Calu3 (cell line): ENCODE data around the gene POLN. TPM values are rescaled to one million over a fixed set of nuclear protein-coding genes. Genes with fewer than 3 reads are reported as not detected.

Experiments
- BruUV-seq: library from RNA; stranded (reverse); fragments of 400-500 nt; replicated peaks from 2 replicates; lab custom pipeline; 2021; lab: Mats Ljungman, UMichigan
- CTCF ChIA-PET: fragments of 300-600 bp; sonication (Branson Sonifier 250); formaldehyde crosslinking; loops from one replicate; lab custom pipeline; 2022; ENCODE audit warnings: antibody characterized with exemption; lab: Charles Lee
- DNase-seq: peaks from one replicate; pipeline ENCODE4 v3.0.0; 2022
- H3K27ac Mint-ChIP-seq: one replicate; pipeline ENCODE4 v1.8.0; 2022; ENCODE audit warnings: mixed read lengths; ENCODE audit not compliant: unreplicated experiment
- H3K27me3 Mint-ChIP-seq: one replicate; pipeline ENCODE4 v1.8.0; 2022; ENCODE audit warnings: mixed read lengths; ENCODE audit not compliant: unreplicated experiment
- H3K36me3 Mint-ChIP-seq: one replicate; pipeline ENCODE4 v1.8.0; 2022; ENCODE audit warnings: mild to moderate bottlenecking, moderate library complexity, mixed read lengths; ENCODE audit not compliant: insufficient read depth, unreplicated experiment
- H3K4me1 Mint-ChIP-seq: one replicate; pipeline ENCODE4 v1.8.0; 2022; ENCODE audit warnings: mild to moderate bottlenecking, low read depth, mixed read lengths; ENCODE audit not compliant: unreplicated experiment
- H3K4me3 Mint-ChIP-seq: one replicate; pipeline ENCODE4 v1.8.0; 2022; ENCODE audit warnings: mild to moderate bottlenecking, low read depth, moderate library complexity, mixed read lengths; ENCODE audit not compliant: unreplicated experiment
- H3K9me3 Mint-ChIP-seq: one replicate; pipeline ENCODE4 v1.8.0; 2022; ENCODE audit warnings: low read depth, mixed read lengths; ENCODE audit not compliant: unreplicated experiment
- intact Hi-C: fragments of 100-400 bp; cut with micrococcal nuclease; formaldehyde crosslinking; loops from one replicate; pipeline ENCODE4 v1.10.0; 2022; ENCODE audit not compliant: unreplicated experiment
- total RNA-seq: library from RNA; stranded (reverse); gene quantifications from 2 replicates; pipeline ENCODE4 v1.2.3, GENCODE V29; 2022
- TF ChIP-seq, protein P1 (sequence below): fragments of 200-600 bp; IDR thresholded peaks from one replicate; pipeline ENCODE4 v1.8.0; 2022; ENCODE audit warnings: antibody characterized with exemption; ENCODE audit not compliant: unreplicated experiment

Gene POLN
- total RNA-seq, 1 experiment from 2014 or later: 4.1 TPM

DNA sequence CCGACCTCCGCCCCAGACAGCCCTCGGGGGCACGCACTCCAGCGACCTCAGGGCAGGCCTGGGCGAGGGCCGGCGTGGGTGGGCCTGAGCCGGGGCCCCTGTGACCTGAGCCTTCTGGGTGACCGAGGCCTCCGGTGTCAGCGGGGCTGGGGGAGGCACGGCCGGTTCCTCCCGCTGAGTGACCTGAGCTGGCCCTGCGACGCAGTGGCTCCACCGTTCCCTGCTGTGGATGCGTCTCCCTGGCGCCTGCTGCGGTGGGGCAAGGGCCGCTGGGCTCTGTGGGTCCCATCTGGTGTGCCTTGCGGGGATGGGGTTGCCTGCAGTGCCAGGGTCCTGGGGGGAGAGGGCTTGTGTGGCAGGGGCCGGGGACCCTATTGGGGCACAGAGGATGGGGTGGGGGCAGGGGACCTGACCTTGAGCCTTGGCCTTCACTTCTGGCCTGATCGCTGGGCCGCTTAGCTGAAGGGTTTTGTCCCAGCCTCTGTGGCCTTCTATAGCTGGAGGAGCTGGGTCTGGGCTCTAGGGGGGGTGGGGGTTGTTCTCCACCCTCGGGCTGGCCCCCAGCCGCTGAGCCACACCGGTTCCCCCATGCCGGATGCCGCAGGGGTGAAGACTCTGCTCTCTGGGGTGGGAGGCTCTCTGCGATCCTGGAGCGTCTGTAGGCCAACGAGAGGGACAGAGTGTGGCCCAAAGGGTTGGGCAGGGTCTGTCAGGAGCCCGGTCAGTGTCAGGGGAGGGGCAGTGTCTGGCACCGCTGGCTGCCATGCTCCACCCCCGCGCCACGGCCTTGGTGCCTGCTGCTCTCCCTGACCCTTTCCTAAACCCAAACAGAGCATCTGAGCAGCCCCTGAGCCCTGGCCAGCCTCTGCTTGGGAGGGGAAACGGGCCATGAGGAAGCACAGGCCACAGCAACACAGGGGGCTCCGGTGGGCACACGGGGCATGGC is 180.5 kb downstream of the POLN start:
- no peaks in the 10 kb centered on the region for H3K4me1 Mint-ChIP-seq
- no peak overlapping the region for H3K4me3 Mint-ChIP-seq
- CTCF ChIA-PET: no interaction called here
- TF ChIP-seq, protein P1, sequence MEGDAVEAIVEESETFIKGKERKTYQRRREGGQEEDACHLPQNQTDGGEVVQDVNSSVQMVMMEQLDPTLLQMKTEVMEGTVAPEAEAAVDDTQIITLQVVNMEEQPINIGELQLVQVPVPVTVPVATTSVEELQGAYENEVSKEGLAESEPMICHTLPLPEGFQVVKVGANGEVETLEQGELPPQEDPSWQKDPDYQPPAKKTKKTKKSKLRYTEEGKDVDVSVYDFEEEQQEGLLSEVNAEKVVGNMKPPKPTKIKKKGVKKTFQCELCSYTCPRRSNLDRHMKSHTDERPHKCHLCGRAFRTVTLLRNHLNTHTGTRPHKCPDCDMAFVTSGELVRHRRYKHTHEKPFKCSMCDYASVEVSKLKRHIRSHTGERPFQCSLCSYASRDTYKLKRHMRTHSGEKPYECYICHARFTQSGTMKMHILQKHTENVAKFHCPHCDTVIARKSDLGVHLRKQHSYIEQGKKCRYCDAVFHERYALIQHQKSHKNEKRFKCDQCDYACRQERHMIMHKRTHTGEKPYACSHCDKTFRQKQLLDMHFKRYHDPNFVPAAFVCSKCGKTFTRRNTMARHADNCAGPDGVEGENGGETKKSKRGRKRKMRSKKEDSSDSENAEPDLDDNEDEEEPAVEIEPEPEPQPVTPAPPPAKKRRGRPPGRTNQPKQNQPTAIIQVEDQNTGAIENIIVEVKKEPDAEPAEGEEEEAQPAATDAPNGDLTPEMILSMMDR: no peak
- H3K36me3 Mint-ChIP-seq: peaks cover 6% of the 10 kb centered on the region
- H3K27me3 Mint-ChIP-seq: peaks cover 12% of the 10 kb centered on the region
- no peaks in the 10 kb centered on the region for H3K9me3 Mint-ChIP-seq
- BruUV-seq: no TSS peak
- DNase-seq: no peak
- intact Hi-C loops: no loop called here
- H3K27ac Mint-ChIP-seq: no peak overlapping the region

DNA sequence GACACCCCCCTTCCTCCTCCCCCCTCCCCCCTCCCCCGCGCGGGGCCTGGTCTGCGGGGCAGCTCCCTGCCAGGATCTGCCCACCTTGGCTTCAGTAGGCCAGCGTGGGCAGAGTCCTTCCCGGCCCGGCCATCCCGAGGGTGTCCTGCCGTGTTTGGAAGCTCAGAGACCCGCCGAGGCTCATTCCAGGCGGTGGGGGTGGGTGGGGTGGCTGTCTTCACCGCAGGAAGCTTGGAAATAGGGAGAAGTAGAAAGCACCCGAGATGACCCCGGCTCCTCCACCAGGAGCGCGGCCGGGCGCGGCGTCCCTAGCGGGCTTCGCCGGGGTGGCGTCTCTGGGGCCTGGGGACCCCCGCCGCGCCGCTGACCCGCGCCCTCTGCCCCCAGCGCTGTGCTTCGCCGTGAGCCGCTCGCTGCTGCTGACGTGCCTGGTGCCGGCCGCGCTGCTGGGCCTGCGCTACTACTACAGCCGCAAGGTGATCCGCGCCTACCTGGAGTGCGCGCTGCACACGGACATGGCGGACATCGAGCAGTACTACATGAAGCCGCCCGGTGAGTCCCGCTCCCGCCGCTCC is 181.2 kb downstream of the POLN start:
- Mint-ChIP-seq H3K4me3 (no peak overlapping the region), H3K4me1 (no peaks in the 10 kb centered on the region), H3K36me3 (peaks cover 6% of the 10 kb centered on the region), H3K9me3 (no peaks in the 10 kb centered on the region), H3K27me3 (peaks cover 19% of the 10 kb centered on the region), H3K27ac (no peak overlapping the region)
- intact Hi-C loops: no loop called here
- CTCF ChIA-PET: no interaction called here
- BruUV-seq: no TSS peak
- TF ChIP-seq, protein P1: no peak
- no peak for DNase-seq

DNA sequence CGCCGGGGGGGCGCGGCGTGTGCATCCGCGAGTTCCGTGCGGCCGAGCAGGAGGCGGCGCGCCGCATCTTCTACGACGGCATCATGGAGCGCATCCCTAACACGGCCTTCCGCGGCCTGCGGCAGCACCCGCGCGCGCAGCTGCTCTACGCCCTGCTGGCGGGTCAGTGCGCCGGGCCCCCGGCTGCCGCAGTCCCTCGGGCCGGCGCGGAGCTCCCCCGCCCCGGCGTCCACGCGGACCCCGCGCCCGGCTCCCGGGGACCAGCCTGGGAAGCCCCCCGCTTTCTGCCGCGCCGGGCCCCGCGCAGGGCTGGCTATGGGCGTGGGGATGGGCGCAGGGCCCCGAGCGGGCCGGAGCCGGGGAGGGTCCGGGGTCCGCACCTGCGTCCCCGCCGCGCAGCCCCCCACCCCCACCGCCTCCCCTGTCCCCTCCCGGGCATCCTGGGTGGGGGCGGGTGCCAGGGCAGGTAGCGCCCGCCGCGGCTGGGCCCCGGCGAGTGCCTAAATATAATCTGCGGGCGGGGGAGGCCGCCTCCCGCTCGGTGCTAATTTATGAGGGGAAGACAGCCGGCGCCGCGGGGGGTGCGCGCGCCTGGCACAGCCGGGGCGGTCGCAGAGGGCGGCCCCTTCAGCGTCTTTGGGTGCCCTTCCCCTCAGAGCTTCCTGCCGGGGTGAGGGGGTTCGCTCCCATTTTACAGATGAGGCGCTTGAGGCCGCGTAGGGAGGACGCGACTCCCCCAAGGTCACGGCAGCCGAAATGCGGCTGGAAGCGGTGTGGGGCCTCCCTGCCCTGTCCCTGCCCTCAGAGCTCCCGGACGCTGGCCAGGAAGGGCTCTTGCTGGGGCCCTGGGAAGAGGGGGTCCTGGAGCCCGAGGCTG is 182.0 kb downstream of the POLN start:
- H3K4me3 Mint-ChIP-seq: no peak overlapping the region
- H3K36me3 Mint-ChIP-seq: peaks cover 6% of the 10 kb centered on the region
- peaks cover 26% of the 10 kb centered on the region for H3K27me3 Mint-ChIP-seq
- CTCF ChIA-PET: no interaction called here
- no peak overlapping the region for H3K27ac Mint-ChIP-seq
- no peak for DNase-seq
- intact Hi-C loops: no loop called here
- no peaks in the 10 kb centered on the region for H3K9me3 Mint-ChIP-seq
- BruUV-seq: no TSS peak
- H3K4me1 Mint-ChIP-seq: no peaks in the 10 kb centered on the region
- TF ChIP-seq, protein P1: no peak

DNA sequence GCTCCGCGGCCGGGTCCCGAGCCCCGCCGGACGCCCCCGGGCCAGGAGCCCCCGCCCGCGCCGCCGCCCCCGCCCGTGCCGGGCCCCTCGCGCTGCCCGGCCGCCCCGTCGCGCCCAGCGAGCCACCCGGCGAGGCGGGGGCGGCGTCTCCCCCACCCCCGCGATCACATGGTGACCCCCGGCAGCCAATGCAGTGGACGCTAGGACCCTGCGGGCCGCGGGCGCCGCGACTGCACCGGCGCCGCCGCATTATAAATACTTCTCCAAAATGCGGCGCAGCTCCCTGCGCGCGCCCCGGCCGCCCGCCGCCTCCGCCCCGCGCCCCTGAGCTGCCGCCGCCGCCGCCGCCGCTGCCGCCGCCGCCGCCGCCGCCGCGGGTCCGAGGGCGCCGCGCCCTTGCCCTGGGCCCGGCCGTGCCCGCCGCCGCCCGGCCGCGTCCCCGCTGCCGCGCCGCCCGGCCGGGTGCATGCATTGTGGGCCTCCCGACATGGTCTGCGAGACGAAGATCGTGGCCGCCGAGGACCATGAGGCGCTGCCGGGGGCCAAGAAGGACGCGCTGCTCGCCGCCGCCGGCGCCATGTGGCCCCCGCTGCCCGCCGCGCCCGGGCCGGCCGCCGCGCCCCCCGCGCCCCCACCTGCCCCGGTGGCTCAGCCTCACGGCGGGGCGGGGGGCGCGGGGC is 182.7 kb downstream of the POLN start, which contains the start of gene NAT8L:
Gene NAT8L, plus strand, starts transcription at position 282 of the 680 bp plus-strand sequence. Its CDS starts 185 bp downstream, at position 467.
- CTCF ChIA-PET: no interaction called here
- peaks cover 26% of the 10 kb centered on the region for H3K27me3 Mint-ChIP-seq
- H3K9me3 Mint-ChIP-seq: no peaks in the 10 kb centered on the region
- DNase-seq: no peak
- TF ChIP-seq, protein P1: no peak
- no TSS peak for BruUV-seq
- intact Hi-C loops: no loop called here
- H3K36me3 Mint-ChIP-seq: peaks cover 6% of the 10 kb centered on the region
- no peak within 1 kb of the TSS for H3K27ac Mint-ChIP-seq
- no peaks in the 10 kb centered on the region for H3K4me1 Mint-ChIP-seq
- H3K4me3 Mint-ChIP-seq: no peak within 1 kb of the TSS
